ENCODE data around the gene ATP8A2.
A peak's percentile ranks its signal among the peaks of the same experiment; 100 is the strongest.
"Not testable (repeated sequence)": the region's sequence is repeated elsewhere in the genome, so short reads cannot be mapped to it uniquely, and the experiment has no call there.

ATP8A2 gene

GRCh38 chr13:25796474-25796873 lies 424.7 kb downstream of the ATP8A2 start:
- DNase-seq = no peak

- DNase-seq = no peak
Measured at GRCh38 chr13:25798998-25799397, 427.2 kb downstream of the ATP8A2 start.

DNA sequence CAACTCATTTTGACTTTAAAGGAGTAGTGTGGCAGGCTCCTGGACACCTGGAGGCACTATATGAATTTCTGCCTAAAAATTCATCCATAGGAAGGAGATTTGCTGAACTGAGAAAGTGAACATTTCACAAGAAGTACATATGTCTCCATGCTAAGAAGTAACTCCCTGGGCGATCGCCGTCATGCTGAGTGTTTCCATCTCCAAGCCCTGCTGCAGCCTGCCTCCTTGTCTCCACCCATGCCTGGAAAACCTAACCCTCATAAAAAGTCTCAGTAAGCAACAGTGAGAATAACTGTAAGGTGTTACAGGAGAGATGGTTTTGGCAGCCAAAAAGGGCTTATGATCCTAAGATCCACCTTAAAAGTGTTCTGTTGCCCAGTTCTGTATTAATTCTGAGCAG lies 428.7 kb downstream of the ATP8A2 start:
- DNase-seq = no peak

DNA sequence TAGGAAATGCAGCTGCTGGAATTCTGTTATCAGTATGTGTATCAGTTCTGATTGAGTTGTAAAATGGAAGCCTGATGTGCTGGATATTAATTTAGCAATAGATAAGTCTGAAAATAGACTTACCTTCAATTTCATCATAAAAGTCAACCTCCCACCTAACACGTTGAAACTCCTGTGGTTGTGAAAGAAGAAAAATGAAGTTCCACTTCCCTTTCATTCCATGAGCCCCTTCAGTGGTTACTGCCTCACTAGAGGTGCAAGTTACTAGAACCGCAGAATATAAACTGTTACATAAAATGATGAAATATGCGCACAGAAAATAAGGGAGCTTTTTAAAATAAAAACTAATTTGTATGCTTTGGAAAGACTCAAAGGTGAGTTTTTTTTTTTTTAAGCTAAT lies 430.8 kb downstream of the ATP8A2 start:
- DNase-seq = no peak

- DNase-seq = no peak
Measured at GRCh38 chr13:25803641-25804040, 431.9 kb downstream of the ATP8A2 start.

- no peak for DNase-seq
Measured at GRCh38 chr13:25806264-25806974, 434.6 kb downstream of the ATP8A2 start.

GRCh38 chr13:25807562-25807961 lies 435.8 kb downstream of the ATP8A2 start:
- DNase-seq = no peak

- DNase-seq = no peak
Measured at GRCh38 chr13:25811506-25811905, 439.7 kb downstream of the ATP8A2 start.

GRCh38 chr13:25816239-25816638 lies 444.5 kb downstream of the ATP8A2 start:
- DNase-seq = no peak

GRCh38 chr13:25819856-25820530 lies 448.2 kb downstream of the ATP8A2 start:
- peak in 4 of 56 donors; percentile 8 to 43 (median 8) for DNase-seq

GRCh38 chr13:25821776-25822175 lies 450.0 kb downstream of the ATP8A2 start:
- no peak for DNase-seq

DNA sequence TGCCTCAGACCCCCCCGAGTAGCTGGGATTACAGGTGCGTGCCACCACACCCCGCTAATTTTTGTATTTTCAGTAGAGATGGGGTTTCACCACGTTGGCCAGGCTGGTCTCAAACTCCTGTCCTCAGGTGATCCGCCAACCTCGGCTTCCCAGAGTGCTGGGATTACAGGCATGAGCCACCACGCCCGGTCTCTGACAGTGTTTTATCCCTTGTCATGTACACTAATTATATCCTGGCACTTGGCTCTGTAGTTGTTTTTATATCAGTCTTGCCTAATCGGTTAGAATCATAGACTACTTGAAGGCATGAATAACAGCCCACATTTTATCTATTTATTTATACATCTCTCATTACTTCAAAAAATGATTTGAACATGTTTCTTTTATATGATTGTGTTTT lies 455.4 kb downstream of the ATP8A2 start:
- not testable (repeated sequence) for DNase-seq

- no peak for DNase-seq
Measured at GRCh38 chr13:25827831-25828465, 456.2 kb downstream of the ATP8A2 start.

DNA sequence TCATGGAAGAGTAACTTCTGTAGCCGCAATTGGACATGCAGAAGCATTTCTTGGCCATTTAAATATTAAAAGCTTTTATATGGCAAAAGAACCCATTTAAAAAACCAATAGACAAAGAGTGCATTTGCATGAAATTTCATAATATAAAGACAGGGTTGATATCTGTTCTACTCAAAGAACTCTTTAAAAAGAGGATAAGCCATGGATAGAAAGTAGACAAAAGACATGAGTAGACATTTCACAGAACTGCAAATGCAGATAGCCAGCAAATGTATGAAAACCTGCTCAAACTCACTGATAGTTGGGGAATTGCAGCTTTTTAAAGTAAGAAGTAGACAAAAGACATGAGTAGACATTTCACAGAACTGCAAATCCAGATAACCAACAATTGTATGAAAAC lies 462.0 kb downstream of the ATP8A2 start:
- DNase-seq = no peak

DNA sequence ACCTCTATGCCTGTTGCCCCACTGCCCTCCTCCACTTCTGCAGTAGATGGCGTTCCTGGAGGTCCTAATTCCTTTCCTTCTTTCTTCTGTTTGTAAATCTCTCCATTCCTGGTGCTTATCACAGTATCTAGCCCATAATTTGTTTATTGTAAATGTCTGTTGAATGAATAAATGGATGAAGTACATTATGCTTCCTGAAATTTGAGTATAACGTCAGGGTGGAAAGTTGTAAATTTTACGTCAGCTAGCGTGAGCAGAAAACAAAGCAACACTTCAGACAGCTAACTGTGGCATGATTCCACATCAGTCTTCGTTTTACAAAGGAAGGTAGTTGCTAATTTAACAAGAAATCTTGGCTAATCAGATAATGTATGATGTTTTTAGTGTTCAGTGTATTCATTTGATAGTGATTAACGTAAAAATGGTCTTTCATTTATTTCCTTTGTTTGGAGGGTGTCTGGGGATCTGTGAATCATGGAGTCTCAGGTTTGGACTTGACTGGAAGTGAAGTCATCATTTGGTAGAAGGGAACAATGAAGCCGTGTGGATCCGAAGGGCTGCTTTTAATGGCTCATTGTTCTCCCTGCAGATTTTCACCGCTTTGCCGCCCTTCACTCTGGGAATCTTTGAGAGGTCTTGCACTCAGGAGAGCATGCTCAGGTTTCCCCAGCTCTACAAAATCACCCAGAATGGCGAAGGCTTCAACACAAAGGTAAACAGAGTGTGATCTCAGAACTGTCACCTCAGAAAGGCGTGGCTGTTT lies 465.0 kb downstream of the ATP8A2 start:
- peak in 1 of 56 donors; percentile 11 for DNase-seq

DNA sequence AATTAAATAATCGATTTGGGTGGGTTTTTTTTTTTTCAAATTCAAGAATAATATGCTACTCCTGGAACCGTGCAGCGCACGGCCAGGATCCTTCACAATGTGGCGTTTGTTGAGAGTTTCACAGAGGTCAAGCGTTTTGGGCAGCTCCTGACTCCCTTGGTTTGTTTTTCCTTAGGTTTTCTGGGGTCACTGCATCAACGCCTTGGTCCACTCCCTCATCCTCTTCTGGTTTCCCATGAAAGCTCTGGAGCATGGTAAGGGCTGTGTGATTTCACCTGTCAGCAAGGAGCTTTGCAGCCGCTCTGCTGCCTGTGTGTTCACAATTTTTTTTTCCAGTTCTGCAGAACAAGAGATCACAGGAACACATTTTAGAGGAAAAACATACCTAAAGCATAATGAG lies 467.6 kb downstream of the ATP8A2 start:
- no peak for DNase-seq

DNA sequence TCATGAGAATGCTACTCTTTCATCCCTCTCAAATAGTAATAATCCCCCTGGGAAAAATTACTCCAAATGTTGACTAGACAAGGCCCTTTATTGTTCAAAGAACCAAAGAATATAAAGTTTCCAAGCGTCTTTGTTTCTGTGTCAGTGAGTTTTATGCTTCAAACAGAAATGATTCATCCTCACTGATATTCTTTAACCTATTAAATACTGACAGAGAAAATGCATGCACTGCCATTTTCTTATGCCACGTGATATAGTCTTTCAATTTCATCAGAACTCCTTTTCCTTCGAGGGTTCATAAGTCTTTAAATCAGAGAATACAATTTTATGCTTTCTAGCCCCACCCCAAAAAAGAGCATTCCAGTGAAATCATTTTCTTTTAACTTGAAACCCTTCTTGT lies 468.5 kb downstream of the ATP8A2 start:
- no peak for DNase-seq

DNA sequence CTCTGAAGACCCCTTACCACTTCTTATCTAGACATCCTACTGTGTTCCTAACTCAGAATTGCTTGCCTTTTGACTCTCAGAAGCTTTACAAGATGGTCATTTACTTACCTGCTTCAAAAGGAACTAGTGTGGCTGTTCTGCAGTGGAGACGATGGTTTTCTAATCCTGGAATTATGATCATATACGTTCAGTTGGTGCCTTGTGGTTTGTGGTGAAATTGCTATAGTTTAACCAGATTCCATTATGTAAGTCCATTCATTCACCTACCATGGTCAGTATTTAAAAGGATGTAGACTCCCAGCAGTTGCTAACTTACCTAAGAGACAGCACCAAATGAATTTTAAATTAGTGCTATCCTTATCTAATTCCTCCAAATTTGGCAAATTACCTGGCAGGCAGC lies 469.2 kb downstream of the ATP8A2 start:
- no peak for DNase-seq

DNA sequence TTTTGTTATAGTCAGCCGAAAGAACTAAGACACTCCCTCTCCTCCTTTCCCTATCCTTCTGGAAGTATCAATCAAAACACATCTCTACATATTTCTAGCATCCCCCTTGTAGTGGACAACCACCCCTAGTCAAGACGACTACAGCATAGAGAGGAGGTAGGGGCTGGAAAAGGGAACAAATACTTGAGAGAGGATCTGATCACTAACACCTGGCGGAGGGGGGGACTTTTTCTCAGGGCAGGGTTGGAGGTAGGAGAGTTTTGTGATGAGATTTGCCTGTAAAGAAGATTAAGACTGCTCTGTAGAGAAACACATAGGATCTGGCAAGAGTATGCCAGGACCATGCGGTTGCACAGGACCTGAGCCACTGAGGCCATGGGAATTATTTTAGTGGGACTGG lies 471.9 kb downstream of the ATP8A2 start:
- no peak for DNase-seq

DNA sequence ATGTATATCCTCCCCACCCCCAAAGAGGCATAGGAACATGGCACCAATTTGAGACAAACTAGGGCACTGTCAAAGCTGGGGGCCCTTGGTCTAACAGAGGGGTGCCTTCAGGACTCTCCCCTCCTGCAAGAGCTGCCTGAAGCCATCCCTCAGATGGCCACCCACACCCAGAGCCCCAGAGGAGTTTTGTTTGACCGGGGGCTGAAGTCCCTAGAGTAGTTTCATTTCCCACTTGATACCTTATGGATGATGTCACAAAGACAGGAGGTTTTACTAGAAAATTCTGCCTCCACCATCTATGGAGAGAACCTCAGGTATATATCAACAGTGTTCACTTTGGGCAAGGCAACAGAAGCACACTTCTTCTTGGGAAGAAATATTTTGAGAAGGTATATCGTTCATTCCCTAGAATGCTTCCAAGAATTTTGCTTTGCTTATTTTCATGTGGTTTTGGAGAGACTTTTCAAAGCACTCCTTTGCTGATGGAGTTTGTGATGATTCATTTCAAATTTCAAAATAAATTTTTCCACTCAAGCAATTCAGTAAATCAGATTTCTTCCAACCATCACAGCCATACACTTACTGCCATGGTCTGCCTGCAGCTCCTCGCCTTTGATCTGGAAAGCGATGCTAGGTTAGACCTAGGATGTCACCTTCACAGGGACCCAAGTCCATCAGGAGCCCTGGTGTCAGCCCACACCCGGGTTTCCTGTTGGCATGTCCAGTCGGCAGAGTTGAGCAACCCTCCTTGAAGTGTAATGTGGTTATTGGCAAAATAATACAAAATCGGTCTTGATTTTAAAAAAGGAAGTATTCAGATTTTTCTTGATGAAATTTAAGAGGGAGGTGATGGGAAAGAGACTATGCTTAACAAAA lies 473.0 kb downstream of the ATP8A2 start:
- no peak for DNase-seq

Measured in nucleus accumbens (tissue), 56 donors.